HFFc6 (cell line): ENCODE data around the gene BGLAP. TPM values are rescaled to one million over a fixed set of nuclear protein-coding genes. Genes with fewer than 3 reads are reported as not detected.
A peak's percentile ranks its signal among the peaks of the same experiment; 100 is the strongest.

ENCODE experiments used
- DNase-seq: peaks from one replicate; pipeline ENCODE4 v3.0.0-alpha.2; 2018
- H3K27ac Mint-ChIP-seq: 2 replicates; pipeline ENCODE4 v1.8.0; 2020; ENCODE audit warnings: mild to moderate bottlenecking, mixed read lengths
- H3K27me3 Mint-ChIP-seq: 2 replicates; pipeline ENCODE4 v1.8.0; 2021; ENCODE audit warnings: mild to moderate bottlenecking, moderate library complexity, mixed read lengths; ENCODE audit not compliant: insufficient read depth
- H3K36me3 Mint-ChIP-seq: 2 replicates; pipeline ENCODE4 v1.8.0; 2021; ENCODE audit warnings: low read depth, mixed read lengths
- H3K4me1 Mint-ChIP-seq: 2 replicates; pipeline ENCODE4 v1.8.0; 2020; ENCODE audit warnings: low read depth, mixed read lengths
- H3K4me3 Mint-ChIP-seq: 2 replicates; pipeline ENCODE4 v1.8.0; 2020; ENCODE audit warnings: mild to moderate bottlenecking, moderate library complexity, mixed read lengths
- H3K9me3 Mint-ChIP-seq: 2 replicates; pipeline ENCODE4 v1.8.0; 2020; ENCODE audit warnings: mild to moderate bottlenecking, mixed read lengths
- CTCF ChIP-seq: fragments of 200-600 bp; sonication (generic); IDR thresholded peaks from 2 replicates; pipeline ENCODE4 v1.5.0; 2021; ENCODE audit warnings: antibody characterized with exemption, mild to moderate bottlenecking
- total RNA-seq, 6 experiments: library from RNA; stranded (reverse); fragmentation: NEBNext Ultra II Directional; extraction: Animal tissue kit (Norgen Biotek cat#: 25700); gene quantifications; 2 replicates in 1 of 6; 3 replicates in 5 of 6; pipeline ENCODE4 v1.2.3, GENCODE V29; 2021

The BGLAP gene
- total RNA-seq, 6 experiments from 2014 or later: 0.40 to 0.62 TPM; not detected in 4

GRCh38 chr1:156279837-156280236 is 37.9 kb downstream of the BGLAP start:
- Mint-ChIP-seq H3K27ac (peak overlapping the region; percentile 54; the same call in 1 of the 2 replicates), H3K4me3 (no peak overlapping the region), H3K9me3 (no peaks in the 10 kb centered on the region), H3K36me3 (peaks cover 23% of the 10 kb centered on the region), H3K4me1 (peaks cover 37% of the 10 kb centered on the region), H3K27me3 (peaks cover 6% of the 10 kb centered on the region)
- no peak for TF ChIP-seq CTCF
- DNase-seq: no peak

GRCh38 chr1:156281281-156281680 is 39.3 kb downstream of the BGLAP start:
- peaks cover 6% of the 10 kb centered on the region for H3K27me3 Mint-ChIP-seq

GRCh38 chr1:156281693-156282478 is 39.9 kb downstream of the BGLAP start:
- H3K9me3 Mint-ChIP-seq: no peaks in the 10 kb centered on the region
- no peak for TF ChIP-seq CTCF
- DNase-seq: no peak
- peaks cover 19% of the 10 kb centered on the region for H3K36me3 Mint-ChIP-seq
- H3K4me3 Mint-ChIP-seq: peak overlapping the region; percentile 90
- peak overlapping the region; percentile 75 for H3K27ac Mint-ChIP-seq
- H3K27me3 Mint-ChIP-seq: peaks cover 6% of the 10 kb centered on the region
- H3K4me1 Mint-ChIP-seq: peaks cover 40% of the 10 kb centered on the region

More at GRCh38 chr1:156281281-156281680, 39.3 kb downstream of the BGLAP start:
- peaks cover 40% of the 10 kb centered on the region for H3K4me1 Mint-ChIP-seq
- peak; percentile 30; the same call in 1 of the 2 replicates for TF ChIP-seq CTCF
- no peaks in the 10 kb centered on the region for H3K9me3 Mint-ChIP-seq
- H3K27ac Mint-ChIP-seq: peak overlapping the region; percentile 75
- H3K4me3 Mint-ChIP-seq: peak overlapping the region; percentile 90
- peak; percentile 77 for DNase-seq
- H3K36me3 Mint-ChIP-seq: peaks cover 19% of the 10 kb centered on the region

- no peak for TF ChIP-seq CTCF
- Mint-ChIP-seq H3K9me3 (no peaks in the 10 kb centered on the region), H3K36me3 (peaks cover 11% of the 10 kb centered on the region), H3K4me3 (peak within 1 kb of the TSS; percentile 90), H3K4me1 (peaks cover 40% of the 10 kb centered on the region), H3K27ac (peak within 1 kb of the TSS; percentile 75), H3K27me3 (peaks cover 6% of the 10 kb centered on the region)
- DNase-seq: peak; percentile 99
Observed at GRCh38 chr1:156282479-156283222, 40.7 kb downstream of the BGLAP start, which contains the start of gene SMG5. Gene SMG5 (minus strand): TSS chr1:156282825. CDS start chr1:156282680, 145 bp downstream.

GRCh38 chr1:156283521-156283920 is 41.5 kb downstream of the BGLAP start:
- H3K36me3 Mint-ChIP-seq: peaks cover 3% of the 10 kb centered on the region
- no peak for DNase-seq
- H3K27me3 Mint-ChIP-seq: peaks cover 6% of the 10 kb centered on the region
- no peaks in the 10 kb centered on the region for H3K9me3 Mint-ChIP-seq
- H3K4me3 Mint-ChIP-seq: peak overlapping the region; percentile 90
- peaks cover 40% of the 10 kb centered on the region for H3K4me1 Mint-ChIP-seq
- TF ChIP-seq CTCF: no peak
- peak overlapping the region; percentile 75 for H3K27ac Mint-ChIP-seq
